COLO829 (cell line): ENCODE measurements around the gene FKBP1A.

Experiments used
- DNase-seq: peaks from one replicate; pipeline ENCODE4 v3.0.0; 2012; ENCODE audit warnings: low spot score

The FKBP1A gene

DNA sequence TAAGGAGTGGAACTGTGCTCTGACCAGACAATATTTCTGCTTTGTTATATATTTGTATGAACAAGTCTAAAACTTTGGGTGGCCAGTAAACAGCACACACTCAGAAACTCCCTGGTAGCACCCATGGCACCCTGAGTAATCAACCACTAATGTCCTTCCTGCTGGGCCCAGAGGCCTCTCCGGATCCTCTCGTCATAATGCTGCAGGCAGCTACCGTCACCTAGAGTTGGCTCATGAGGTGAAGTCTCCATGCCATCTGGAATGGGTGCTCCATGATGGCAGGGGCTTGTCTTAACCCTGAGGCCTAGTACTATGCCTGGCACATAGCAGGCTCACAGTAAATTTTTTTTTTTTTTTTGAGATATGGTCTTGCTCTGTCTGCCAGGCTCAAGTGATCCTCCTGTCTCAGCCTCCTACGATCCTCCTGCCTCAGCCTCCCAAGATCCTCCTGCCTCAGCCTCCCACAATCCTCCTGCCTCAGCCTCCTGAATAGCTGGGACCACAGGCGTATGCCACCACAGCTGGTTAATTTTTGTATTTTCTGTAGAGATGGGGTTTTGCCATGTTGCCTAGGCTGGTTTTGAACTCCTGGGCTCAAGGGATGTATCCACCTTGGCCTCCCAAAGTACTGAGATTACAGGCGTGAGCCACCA, 60.9 kb downstream of the FKBP1A start:
- no peak for DNase-seq

DNA sequence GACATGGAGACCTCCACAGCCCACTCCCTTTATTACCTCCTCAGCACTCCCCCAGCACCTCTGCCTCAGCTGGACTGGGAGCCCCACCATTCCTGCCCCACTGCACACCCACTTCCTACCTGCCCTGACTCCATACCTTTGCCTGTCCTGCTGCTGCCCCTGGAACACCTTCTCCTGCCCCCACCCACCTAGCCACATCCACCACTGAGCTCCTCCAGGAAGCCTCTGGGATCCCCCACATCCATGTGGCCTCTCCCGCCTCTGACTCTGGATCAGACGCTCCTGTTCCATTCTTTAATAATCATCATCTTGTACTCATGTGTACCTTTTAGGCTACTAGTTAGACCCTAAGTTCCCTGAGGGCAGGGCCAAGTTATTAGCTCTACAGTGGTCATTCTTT, 61.8 kb downstream of the FKBP1A start:
- no peak for DNase-seq

- DNase-seq = no peak
Observed at GRCh38 chr20:1330075-1330830, 62.6 kb downstream of the FKBP1A start.

DNA sequence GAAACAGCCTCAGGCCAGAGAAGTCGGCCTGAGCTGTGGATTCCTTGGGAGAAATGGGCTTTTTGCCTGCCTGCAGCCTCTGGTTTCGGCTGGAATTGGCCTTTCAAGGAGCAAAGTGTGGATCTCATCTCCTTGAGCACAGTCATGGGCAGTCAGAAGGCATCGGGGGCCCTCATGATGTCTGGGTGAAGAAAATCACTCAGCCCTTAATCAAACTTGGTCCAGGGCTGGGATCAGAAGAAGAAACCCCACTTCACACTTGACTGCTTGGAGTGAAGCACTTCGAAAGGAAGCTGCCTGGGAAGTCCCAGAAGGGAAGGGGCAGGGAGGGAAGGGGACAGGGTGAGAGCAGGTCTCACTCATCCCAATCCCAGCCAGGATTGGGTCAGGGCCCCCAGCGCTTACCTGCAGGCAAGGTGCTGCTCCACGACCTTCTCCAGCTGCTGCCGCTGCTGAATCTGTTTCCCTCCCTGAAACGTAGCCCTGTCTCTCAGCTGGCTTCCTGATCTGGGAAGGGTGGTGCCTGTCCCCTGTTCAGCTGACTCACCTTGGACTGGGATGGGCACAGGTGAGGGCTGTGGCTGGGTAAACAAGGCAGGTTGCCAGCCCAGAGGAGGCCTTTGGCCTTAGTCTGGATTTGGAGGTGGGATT, 64.0 kb downstream of the FKBP1A start, which contains the start of gene SDCBP2:
Gene SDCBP2, minus strand, starts transcription at position 460 of the 651 bp plus-strand sequence. CDS start 8,723 bp downstream, outside the sequence.
- DNase-seq = no peak

GRCh38 chr20:1327827-1328679, 64.8 kb downstream of the FKBP1A start:
- no peak for DNase-seq

DNA sequence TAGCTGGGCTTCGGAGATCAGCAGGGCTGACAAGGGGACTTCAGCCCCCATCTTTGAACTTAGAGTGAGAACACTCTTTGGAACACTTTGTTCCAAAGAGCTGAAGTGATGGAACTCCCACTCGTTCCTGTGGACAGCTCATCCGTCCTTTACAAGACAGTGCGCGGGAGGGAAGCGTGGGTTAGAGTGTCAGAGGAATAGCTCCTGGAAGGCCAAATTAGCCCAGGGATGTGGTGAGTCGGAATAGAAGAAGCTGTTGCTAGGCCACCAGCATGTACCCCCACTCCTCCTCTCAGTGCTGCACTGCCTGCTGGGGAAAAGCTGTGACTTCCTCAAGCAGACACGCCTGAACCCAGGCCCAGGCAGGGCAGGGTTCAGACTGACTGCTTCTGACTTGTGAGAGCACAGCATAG, 65.6 kb downstream of the FKBP1A start:
- peak; percentile 57 for DNase-seq

GRCh38 chr20:1326031-1326930, 66.6 kb downstream of the FKBP1A start:
- peak; percentile 39 for DNase-seq

GRCh38 chr20:1325173-1326030, 67.5 kb downstream of the FKBP1A start:
- peak; percentile 100 for DNase-seq

- DNase-seq = no peak
Observed at GRCh38 chr20:1324598-1325172, 68.2 kb downstream of the FKBP1A start.

GRCh38 chr20:1323830-1324597, 68.8 kb downstream of the FKBP1A start:
- DNase-seq = no peak

DNA sequence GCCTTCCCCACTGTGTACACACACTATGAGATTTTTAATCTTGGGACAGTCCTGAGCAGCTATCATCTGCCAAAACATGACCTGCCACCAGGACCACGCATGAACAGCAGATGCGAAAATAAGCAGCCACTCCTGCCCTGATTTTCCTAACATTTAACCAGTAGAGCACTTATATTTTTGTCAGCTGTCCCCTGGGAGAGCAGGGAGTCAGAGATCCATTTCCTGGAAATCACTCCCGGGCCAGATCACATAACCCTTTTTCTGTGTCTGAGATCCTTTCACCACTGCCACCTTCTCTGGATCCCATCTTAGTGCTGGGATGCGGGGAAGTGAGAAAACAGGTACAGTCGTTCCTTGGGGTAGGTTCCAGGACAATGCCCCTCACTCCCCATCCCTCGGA, 69.6 kb downstream of the FKBP1A start:
- DNase-seq = no peak

- DNase-seq = no peak
Observed at GRCh38 chr20:1322511-1323245, 70.2 kb downstream of the FKBP1A start.

DNA sequence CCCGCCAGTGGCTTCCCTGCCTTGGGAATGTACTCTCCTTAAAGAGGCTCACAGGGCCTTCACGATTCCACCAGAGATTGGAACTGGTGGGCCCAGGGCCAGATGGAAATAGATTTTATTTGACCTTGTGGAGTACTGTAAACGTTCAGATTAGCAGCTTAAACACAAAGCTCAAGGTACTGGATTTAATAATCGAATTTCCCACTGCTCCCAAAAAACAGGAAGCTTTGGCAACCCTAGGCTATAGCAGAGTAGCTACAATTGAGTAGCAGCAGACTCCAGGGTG, 71.3 kb downstream of the FKBP1A start:
- no peak for DNase-seq

DNA sequence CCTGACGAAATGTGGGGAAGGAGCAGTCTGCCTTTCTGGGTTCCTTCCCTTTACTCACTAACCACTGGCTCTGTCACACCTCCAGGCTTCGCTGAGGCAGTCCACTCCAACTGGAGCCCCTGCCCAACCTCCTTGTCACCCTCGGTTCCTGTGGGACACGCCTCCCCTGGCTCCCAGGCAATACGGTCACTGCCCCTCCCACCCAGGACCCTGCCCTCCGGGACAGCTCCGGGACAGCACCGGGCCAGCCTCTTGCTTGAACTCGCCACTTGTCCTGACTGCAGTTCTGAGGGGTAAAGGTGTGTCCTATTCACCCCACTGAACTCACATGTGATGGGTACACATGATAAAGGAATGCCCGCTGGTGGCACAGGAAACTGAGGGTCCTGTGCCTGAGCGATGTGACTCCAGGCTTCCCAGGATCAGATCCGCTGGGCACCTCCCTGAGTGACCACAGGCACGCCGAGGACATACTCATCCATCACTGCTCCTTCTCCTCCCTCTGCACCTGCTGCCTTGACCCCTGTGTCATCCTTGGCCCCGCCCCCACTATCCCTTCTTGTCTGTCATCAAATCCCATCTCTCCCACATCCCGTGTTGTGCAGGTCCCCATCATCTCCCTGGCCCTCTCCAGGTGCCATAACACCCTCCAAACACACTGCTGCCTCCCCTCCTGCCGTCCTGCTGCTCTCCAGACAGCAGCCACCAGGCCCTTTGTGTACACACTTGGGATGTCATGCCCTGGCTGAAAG, 71.8 kb downstream of the FKBP1A start:
- DNase-seq = no peak

GRCh38 chr20:1320016-1320415, 72.8 kb downstream of the FKBP1A start:
- DNase-seq = no peak

DNA sequence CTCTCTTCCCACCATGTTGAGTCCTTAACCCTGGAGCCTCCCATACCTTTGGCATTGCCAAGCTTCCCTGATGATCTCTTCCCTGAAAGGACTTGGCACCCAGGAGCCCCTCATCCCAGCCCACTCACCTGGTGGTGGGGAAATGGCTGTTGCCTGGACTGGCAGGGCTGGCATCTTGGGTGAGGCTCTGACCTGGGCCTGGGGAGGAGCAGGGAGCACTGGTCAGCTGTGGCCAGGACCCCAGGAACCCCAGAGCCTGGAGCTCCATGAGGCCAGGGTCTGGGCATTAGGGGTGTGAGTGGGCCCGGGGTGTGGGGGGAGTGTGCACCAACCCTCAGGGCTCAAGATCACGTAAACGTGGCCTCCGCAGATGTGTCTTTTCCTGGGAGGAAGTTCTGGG, 73.4 kb downstream of the FKBP1A start:
- DNase-seq = no peak

GRCh38 chr20:1319051-1319450, 73.8 kb downstream of the FKBP1A start:
- DNase-seq = no peak
